ENCODE data around the gene HPS1. TPM values are rescaled to one million over a fixed set of nuclear protein-coding genes. Genes with fewer than 3 reads are reported as not detected.

HPS1 gene
- polyA plus RNA-seq, 1 of the 3 experiments (the other 2 are of a cell fraction): 41.4 TPM

- TF ChIP-seq USF2 (IDR thresholded peaks at IDR 0.05; ENCODE audit: borderline replicate concordance, low read depth, low read length): no peak
- no peak for TF ChIP-seq MAX (IDR thresholded peaks at IDR 0.05; ENCODE audit: low read depth)
- no peak for TF ChIP-seq EP300 (IDR thresholded peaks at IDR 0.05; ENCODE audit: borderline replicate concordance in 1 of 2, low read depth in 1 of 2, low read length in 1 of 2)
- no peak for TF ChIP-seq POLR2AphosphoS5 (IDR thresholded peaks at IDR 0.05; ENCODE audit: low read depth, low read length)
- no peak for TF ChIP-seq RXRA (IDR thresholded peaks at IDR 0.05; ENCODE audit: borderline replicate concordance, low read depth)
- no peak for TF ChIP-seq REST (IDR thresholded peaks at IDR 0.05; ENCODE audit: low read depth, low read length)
These were observed 46.3 kb downstream of the HPS1 start (continued) for GRCh38 chr10:98400482-98400881.

DNA sequence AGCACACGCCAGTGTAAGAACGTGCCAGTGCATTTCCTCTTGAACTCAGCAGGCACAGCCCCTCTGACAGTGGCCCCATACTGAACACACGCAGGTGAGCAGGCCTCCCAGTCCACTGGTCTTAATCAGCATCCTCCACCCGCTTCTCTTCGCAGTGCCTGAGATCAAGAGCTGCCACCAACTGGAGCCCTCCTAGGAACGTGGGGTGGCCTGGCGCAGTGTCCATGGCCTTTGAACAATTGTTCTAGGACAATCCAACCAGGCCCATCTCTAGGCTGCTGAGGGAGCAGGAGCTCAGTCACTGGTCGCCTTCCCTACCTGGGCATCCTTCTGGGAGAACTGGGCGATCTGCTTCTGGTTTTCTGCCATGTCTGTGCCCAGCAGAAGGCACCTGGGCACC is 47.0 kb downstream of the HPS1 start:
- Histone ChIP-seq H3K27ac (ENCODE audit: low read depth in 2 of 2, low read length in 1 of 2) (no peak overlapping the region), H3K4me1 (ENCODE audit: control insufficient read depth in 1 of 2, insufficient read depth in 2 of 2, low read depth in 1 of 2, low read length in 1 of 2) (peaks cover 2 to 13% of the 10 kb centered on the region in 2 experiments; a peak in 3 of 4 replicates), H4K20me1 (ENCODE audit: insufficient read depth) (no peaks in the 10 kb centered on the region), H3K4me2 (no peak overlapping the region), H3K9ac (no peak overlapping the region), H3K27me3 (ENCODE audit: insufficient read depth) (no peaks in the 10 kb centered on the region), H3K79me2 (ENCODE audit: insufficient read depth) (no peaks in the 10 kb centered on the region), H3K4me3 (ENCODE audit: low read depth in 2 of 2, low read length in 1 of 2) (no peak overlapping the region), H3K9me2 (no peaks in the 10 kb centered on the region), H3F3A (replicated peaks; ENCODE audit: insufficient read depth) (no peaks in the 10 kb centered on the region), H3K9me3 (no peaks in the 10 kb centered on the region), H3K36me3 (replicated peaks in 1 of 2; ENCODE audit: control insufficient read depth in 1 of 2, insufficient read depth in 2 of 2, low read length in 1 of 2) (peaks cover 0 to 8% of the 10 kb centered on the region in 2 experiments), H2AFZ (ENCODE audit: low read depth) (no peak overlapping the region)
- ChIA-PET CTCF (interaction anchor here (0.7 kb wide), 1 partner anchor 30 kb away, joined by 3 read pairs; no protein-coding TSS in a partner anchor), POLR2A (no interaction called here)
- WGBS (ENCODE audit: low lambda C conversion rate): 93% methylated on average over 8 of the region's 9 CpGs
- TF ChIP-seq RFX5 (IDR thresholded peaks at IDR 0.05; ENCODE audit: low read length): no peak
- TF ChIP-seq, protein P1, sequence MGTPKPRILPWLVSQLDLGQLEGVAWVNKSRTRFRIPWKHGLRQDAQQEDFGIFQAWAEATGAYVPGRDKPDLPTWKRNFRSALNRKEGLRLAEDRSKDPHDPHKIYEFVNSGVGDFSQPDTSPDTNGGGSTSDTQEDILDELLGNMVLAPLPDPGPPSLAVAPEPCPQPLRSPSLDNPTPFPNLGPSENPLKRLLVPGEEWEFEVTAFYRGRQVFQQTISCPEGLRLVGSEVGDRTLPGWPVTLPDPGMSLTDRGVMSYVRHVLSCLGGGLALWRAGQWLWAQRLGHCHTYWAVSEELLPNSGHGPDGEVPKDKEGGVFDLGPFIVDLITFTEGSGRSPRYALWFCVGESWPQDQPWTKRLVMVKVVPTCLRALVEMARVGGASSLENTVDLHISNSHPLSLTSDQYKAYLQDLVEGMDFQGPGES (IDR thresholded peaks at IDR 0.05; ENCODE audit: low read depth, low read length): no peak
- no peak for TF ChIP-seq GATA2 (CRISPR knock-in tag; IDR thresholded peaks at IDR 0.05)
- no peak for TF ChIP-seq SMC3 (IDR thresholded peaks at IDR 0.05; ENCODE audit: low read depth, low read length)
- TF ChIP-seq MAX (IDR thresholded peaks at IDR 0.05; ENCODE audit: low read depth): no peak
- TF ChIP-seq REST (IDR thresholded peaks at IDR 0.05; ENCODE audit: low read depth, low read length): no peak
- no peak for TF ChIP-seq POLR2AphosphoS5 (IDR thresholded peaks at IDR 0.05; ENCODE audit: low read depth, low read length)
- no peak for TF ChIP-seq NFIC (IDR thresholded peaks at IDR 0.05; ENCODE audit: borderline replicate concordance)
- TF ChIP-seq JUND (IDR thresholded peaks at IDR 0.05): no peak
- no peak for TF ChIP-seq MEF2A (IDR thresholded peaks at IDR 0.05; ENCODE audit: borderline replicate concordance, low read depth)
- no peak for TF ChIP-seq TCF12 (IDR thresholded peaks at IDR 0.05)
- TF ChIP-seq RAD21 (IDR thresholded peaks at IDR 0.05; ENCODE audit: low read length): no peak
- TF ChIP-seq RCOR1 (IDR thresholded peaks at IDR 0.05; ENCODE audit: low read length): no peak
- no peak for TF ChIP-seq PBX3 (IDR thresholded peaks at IDR 0.05)
- TF ChIP-seq EP300 (IDR thresholded peaks at IDR 0.05; ENCODE audit: borderline replicate concordance in 1 of 2, low read depth in 1 of 2, low read length in 1 of 2): no peak
- no peak for DNase-seq

Measured in SK-N-SH (cell line).